ENCODE results near the gene TRAM2. TPM values are rescaled to one million over a fixed set of nuclear protein-coding genes. Genes with fewer than 3 reads are reported as not detected.

Gene TRAM2
- total RNA-seq, 4 donors from 2014 or later, result 21.3 to 27.5 (median 23.7) TPM

DNA sequence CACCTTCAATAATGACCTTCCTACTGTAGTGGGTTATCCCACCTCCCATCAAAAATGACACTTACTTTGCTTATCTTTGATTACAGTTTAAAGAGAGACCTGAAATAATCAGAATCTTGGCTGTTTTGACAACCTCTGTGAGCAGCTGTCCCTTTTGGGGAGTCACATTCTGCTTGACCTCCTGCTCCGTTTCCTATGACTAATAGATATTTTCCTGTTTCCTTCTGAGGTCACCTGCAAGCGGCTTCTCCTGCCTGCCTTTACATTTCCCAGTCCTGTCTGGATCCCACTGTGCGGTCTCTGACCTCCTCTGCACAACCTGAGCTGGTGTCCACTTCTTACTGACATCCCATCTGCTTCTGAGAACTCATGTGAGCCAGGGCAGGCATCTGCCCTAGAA, 54.2 kb downstream of the TRAM2 start:
- no peaks in the 10 kb centered on the region for H3K27me3 ChIP-seq
- 48 to 63% methylated on average over 3 of the region's 3 CpGs for WGBS, 2 donors
- H3K9me3 ChIP-seq, result no peaks in the 10 kb centered on the region
- no peaks in the 10 kb centered on the region for H3K36me3 ChIP-seq
- H3K4me3 ChIP-seq, result no peak overlapping the region
- H3K27ac ChIP-seq, result peak overlapping the region; percentile 16 to 82 (median 68)
- peaks cover 0 to 58% (median 16%) of the 10 kb centered on the region in 4 donors for H3K4me1 ChIP-seq
- TF ChIP-seq, protein P1, sequence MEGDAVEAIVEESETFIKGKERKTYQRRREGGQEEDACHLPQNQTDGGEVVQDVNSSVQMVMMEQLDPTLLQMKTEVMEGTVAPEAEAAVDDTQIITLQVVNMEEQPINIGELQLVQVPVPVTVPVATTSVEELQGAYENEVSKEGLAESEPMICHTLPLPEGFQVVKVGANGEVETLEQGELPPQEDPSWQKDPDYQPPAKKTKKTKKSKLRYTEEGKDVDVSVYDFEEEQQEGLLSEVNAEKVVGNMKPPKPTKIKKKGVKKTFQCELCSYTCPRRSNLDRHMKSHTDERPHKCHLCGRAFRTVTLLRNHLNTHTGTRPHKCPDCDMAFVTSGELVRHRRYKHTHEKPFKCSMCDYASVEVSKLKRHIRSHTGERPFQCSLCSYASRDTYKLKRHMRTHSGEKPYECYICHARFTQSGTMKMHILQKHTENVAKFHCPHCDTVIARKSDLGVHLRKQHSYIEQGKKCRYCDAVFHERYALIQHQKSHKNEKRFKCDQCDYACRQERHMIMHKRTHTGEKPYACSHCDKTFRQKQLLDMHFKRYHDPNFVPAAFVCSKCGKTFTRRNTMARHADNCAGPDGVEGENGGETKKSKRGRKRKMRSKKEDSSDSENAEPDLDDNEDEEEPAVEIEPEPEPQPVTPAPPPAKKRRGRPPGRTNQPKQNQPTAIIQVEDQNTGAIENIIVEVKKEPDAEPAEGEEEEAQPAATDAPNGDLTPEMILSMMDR (IDR thresholded peaks at IDR 0.05), result no peak
- TF ChIP-seq EP300 (IDR thresholded peaks at IDR 0.05) (peak in 1 of 2 donors; percentile 7), POLR2A (IDR thresholded peaks at IDR 0.05) (no peak)
- no peak for DNase-seq (ENCODE audit: low spot score in 2 of 2)

GRCh38 chr6:52522151-52522626, 54.7 kb downstream of the TRAM2 start:
- Histone ChIP-seq H3K9me3 (no peaks in the 10 kb centered on the region), H3K27me3 (no peaks in the 10 kb centered on the region), H3K27ac (peak overlapping the region; percentile 16 to 82 (median 68)), H3K4me3 (no peak overlapping the region), H3K36me3 (no peaks in the 10 kb centered on the region), H3K4me1 (peaks cover 2 to 63% (median 21%) of the 10 kb centered on the region in 4 donors)
- peak; percentile 52 to 61 for DNase-seq (ENCODE audit: low spot score in 2 of 2)
- 41 to 47% methylated on average over 7 of the region's 7 CpGs for WGBS, 2 donors
- TF ChIP-seq EP300 (IDR thresholded peaks at IDR 0.05) (peak in 1 of 2 donors; percentile 72), POLR2A (IDR thresholded peaks at IDR 0.05) (no peak)
- TF ChIP-seq, protein P1 (IDR thresholded peaks at IDR 0.05), result no peak

DNA sequence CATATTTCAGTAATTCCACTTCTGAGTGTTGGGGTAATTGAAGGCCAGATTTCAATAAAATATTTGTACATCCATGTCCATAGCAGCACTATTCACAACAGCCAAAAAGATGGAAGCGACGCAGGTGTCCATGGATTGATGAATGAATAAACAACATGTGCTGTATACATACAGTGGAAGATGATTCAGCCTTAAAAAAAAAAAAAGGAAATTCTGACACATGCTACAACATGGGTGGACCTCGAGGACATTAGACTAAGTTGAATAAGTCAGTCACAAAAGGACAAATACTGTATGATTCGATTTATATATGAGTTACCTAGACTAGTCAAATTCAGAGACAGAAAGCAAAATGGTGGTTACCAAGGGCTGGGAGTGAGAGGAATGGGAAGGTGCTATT, 57.2 kb downstream of the TRAM2 start:
- WGBS, 2 donors, result 89 to 94% methylated on average over 4 of the region's 4 CpGs
- H3K4me3 ChIP-seq, result no peak overlapping the region
- no peaks in the 10 kb centered on the region for H3K9me3 ChIP-seq
- no peaks in the 10 kb centered on the region for H3K27me3 ChIP-seq
- H3K36me3 ChIP-seq, result peaks cover 0 to 3% (median 0%) of the 10 kb centered on the region in 3 donors
- no peak for DNase-seq (ENCODE audit: low spot score in 2 of 2)
- peaks cover 3 to 89% (median 41%) of the 10 kb centered on the region in 4 donors for H3K4me1 ChIP-seq
- TF ChIP-seq, protein P1 (IDR thresholded peaks at IDR 0.05), result no peak
- TF ChIP-seq EP300 (IDR thresholded peaks at IDR 0.05), result no peak
- TF ChIP-seq POLR2A (IDR thresholded peaks at IDR 0.05), result no peak
- H3K27ac ChIP-seq, result peak overlapping the region in 1 of 4 donors; percentile 82

DNA sequence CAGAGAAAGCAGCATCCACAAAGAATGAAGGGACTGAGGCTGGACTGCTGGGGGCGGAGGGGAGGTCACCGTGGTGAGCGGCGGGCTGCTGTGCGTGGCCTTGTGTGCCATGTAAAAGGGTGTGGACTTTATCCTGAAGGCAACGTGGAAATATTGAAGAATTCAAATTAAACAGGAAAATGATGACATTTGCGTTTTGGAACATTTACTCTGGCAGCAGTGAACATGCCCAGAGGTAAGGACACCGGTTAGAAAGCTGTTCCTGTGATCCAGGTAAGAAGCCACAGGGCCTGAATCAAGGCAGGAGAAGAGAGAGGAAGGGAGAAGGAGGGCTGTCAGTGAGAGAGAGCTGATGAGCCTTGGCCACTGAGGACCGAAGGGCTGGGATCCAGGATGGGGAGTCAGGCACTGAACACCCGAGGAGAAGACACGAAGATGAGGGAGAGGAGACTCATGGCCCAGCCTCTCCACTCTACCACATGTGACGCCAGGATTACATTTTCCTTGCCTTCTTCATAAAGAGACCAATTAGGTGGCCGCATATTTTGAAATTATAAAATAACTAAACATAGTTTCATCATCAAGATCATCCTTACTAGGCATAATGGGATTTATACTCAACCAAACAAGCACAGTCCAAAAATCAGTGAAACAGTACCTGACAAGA, 58.4 kb downstream of the TRAM2 start:
- Histone ChIP-seq H3K9me3 (no peaks in the 10 kb centered on the region), H3K27me3 (no peaks in the 10 kb centered on the region), H3K4me1 (peaks cover 3 to 98% (median 46%) of the 10 kb centered on the region in 4 donors), H3K27ac (peak overlapping the region; percentile 38 to 97 (median 83)), H3K4me3 (peak overlapping the region in 1 of 4 donors; percentile 2), H3K36me3 (peaks cover 0 to 3% (median 0%) of the 10 kb centered on the region in 3 donors)
- 62 to 65% methylated on average over 13 of the region's 13 CpGs for WGBS, 2 donors
- TF ChIP-seq, protein P1 (IDR thresholded peaks at IDR 0.05), result no peak
- TF ChIP-seq POLR2A (IDR thresholded peaks at IDR 0.05), result no peak
- no peak for TF ChIP-seq EP300 (IDR thresholded peaks at IDR 0.05)
- no peak for DNase-seq (ENCODE audit: low spot score in 2 of 2)

Data from tibial nerve (tissue), 4 donors.